ENCODE results near the gene HGS.

Gene HGS

DNA sequence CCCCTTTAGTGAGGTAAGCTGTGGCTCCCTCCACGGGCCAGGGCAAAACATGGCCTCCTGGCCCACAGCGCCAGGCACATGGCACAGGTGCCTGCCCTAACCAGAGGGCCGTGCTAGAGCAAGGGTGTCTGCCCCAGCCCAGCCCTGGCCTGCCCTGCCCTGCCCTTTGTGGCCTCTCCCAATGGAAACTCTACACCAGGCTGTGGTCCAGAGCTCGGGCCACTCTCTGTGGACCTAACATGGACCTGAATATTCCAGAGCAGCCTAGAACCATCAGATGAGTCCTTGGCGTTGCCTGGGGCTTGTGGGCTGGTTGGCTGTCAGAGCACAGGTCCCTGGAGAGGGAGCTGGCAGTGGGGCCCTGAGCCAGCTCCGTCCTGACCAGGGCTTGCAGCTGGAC is 11.4 kb downstream of the HGS start:
- in situ Hi-C loops (cut with HindIII; ENCODE audit: low pct_unique_long_range_greater_than_20kb, low sequenced_read_pairs) = no loop called here
- DNase-seq (ENCODE audit: low read depth in 1 of 2, low spot score in 1 of 2) = no peak
- no peak for TF ChIP-seq JUND (IDR thresholded peaks at IDR 0.05; ENCODE audit: low read depth)

DNA sequence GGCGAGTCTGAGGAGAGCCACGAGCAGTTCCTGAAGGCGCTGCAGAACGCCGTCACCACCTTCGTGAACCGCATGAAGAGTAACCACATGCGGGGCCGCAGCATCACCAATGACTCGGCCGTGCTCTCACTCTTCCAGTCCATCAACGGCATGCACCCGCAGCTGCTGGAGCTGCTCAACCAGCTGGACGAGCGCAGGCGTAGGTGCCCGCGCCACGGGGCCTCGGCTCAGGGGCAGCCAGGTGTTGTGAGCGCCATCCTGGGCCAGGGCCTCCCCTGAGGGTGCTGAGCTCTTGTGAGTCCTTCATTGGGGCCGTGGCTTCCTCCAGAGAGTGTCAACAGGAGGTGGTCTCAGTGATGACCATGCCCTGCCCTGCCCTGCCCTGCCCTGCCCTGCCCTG is 12.0 kb downstream of the HGS start:
- in situ Hi-C loops (cut with HindIII; ENCODE audit: low pct_unique_long_range_greater_than_20kb, low sequenced_read_pairs) = no loop called here
- no peak for DNase-seq (ENCODE audit: low read depth in 1 of 2, low spot score in 1 of 2)
- TF ChIP-seq JUND (IDR thresholded peaks at IDR 0.05; ENCODE audit: low read depth) = no peak

DNA sequence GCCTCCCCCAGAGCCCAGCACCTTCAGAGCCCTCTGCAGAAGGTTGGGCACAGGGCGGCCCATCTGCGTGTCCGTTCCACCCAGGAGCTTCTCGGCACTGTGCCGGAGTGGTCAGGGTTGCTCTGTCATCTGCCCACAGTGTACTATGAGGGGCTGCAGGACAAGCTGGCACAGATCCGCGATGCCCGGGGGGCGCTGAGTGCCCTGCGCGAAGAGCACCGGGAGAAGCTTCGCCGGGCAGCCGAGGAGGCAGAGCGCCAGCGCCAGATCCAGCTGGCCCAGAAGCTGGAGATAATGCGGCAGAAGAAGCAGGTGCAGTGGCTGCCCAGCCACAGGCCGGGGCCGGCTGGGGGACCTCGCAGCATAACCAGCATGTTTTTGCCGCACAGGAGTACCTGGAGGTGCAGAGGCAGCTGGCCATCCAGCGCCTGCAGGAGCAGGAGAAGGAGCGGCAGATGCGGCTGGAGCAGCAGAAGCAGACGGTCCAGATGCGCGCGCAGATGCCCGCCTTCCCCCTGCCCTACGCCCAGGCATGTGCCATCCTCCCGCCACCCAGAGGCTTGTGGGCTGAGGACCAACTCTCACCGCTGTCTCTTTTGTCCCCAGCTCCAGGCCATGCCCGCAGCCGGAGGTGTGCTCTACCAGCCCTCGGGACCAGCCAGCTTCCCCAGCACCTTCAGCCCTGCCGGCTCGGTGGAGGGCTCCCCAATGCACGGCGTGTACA is 12.6 kb downstream of the HGS start:
- TF ChIP-seq JUND (IDR thresholded peaks at IDR 0.05; ENCODE audit: low read depth) = no peak
- in situ Hi-C loops (cut with HindIII; ENCODE audit: low pct_unique_long_range_greater_than_20kb, low sequenced_read_pairs) = no loop called here
- DNase-seq (ENCODE audit: low read depth in 1 of 2, low spot score in 1 of 2) = no peak

DNA sequence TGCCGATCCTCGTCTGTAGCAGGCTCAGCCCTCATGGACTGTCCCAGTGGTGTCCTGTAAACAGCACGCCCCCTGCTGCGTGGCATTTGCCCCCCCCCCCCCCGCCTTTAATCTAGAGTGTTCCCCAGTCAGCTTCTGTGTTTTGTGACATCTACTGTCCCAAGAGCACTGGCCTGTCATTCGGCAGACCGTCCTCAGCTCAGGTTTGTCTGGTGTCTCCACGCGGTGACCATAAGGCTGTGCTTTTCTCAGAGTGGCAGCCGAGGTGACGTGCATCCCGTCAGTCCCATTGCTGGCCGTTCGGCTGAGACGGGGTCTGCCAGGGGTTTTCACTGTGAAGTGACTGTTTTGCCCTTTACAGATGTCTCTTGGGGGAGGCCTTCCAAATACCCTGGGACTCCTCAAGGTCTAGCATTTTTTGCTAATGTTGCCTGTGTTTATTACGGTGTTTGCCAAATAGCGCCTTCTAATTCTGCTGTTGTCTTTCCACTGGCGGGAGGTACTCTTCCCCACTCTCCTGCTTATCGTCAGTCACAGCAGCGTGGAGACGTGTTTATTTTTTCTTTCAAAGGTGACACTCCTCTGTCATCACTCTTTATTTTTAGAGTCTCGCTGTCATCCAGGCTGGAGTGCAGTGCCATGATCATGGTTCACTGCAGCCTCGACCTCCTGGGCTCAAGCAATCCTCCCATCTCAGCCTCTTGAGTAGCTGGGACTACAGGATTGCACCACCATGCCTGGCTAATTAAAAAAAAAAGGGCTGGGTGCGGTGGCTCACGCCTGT is 13.6 kb downstream of the HGS start:
- TF ChIP-seq JUND (IDR thresholded peaks at IDR 0.05; ENCODE audit: low read depth) = no peak
- DNase-seq (ENCODE audit: low read depth in 1 of 2, low spot score in 1 of 2) = no peak
- in situ Hi-C loops (cut with HindIII; ENCODE audit: low pct_unique_long_range_greater_than_20kb, low sequenced_read_pairs) = no loop called here

DNA sequence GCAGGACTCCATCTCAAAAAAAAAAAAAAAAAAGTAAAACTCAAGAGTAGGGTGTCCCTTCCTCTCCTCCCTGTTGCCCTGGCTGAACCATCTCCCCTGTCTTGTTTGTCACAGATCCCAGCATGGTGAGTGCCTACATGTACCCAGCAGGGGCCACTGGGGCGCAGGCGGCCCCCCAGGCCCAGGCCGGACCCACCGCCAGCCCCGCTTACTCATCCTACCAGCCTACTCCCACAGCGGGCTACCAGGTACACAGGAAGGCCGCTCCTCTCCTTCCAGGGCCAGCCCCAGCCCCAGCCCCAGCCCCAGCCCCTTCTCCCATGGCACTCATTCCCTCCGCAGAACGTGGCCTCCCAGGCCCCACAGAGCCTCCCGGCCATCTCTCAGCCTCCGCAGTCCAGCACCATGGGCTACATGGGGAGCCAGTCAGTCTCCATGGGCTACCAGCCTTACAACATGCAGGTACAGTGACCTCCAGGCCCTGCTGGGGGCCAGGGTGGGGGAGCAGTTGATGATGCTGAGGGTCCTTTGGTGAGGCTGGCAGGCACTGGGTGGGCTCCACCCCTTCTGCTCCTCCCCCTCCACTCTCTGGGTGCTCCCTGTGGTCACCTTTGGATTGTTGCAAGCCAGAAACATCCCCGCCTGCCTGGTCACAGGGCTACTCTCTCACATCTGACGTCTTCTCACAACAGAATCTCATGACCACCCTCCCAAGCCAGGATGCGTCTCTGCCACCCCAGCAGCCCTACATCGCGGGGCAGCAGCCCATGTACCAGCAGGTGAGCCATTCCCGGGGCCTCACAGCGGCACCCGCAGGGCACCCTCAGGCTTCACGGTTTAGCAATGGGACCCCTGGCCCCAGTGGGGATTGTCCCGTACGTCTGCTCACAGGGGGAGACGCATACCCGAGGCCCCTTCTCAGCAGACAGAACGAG is 16.8 kb downstream of the HGS start:
- TF ChIP-seq JUND (IDR thresholded peaks at IDR 0.05; ENCODE audit: low read depth) = no peak
- in situ Hi-C loops (cut with HindIII; ENCODE audit: low pct_unique_long_range_greater_than_20kb, low sequenced_read_pairs) = no loop called here
- no peak for DNase-seq (ENCODE audit: low read depth in 1 of 2, low spot score in 1 of 2)

DNA sequence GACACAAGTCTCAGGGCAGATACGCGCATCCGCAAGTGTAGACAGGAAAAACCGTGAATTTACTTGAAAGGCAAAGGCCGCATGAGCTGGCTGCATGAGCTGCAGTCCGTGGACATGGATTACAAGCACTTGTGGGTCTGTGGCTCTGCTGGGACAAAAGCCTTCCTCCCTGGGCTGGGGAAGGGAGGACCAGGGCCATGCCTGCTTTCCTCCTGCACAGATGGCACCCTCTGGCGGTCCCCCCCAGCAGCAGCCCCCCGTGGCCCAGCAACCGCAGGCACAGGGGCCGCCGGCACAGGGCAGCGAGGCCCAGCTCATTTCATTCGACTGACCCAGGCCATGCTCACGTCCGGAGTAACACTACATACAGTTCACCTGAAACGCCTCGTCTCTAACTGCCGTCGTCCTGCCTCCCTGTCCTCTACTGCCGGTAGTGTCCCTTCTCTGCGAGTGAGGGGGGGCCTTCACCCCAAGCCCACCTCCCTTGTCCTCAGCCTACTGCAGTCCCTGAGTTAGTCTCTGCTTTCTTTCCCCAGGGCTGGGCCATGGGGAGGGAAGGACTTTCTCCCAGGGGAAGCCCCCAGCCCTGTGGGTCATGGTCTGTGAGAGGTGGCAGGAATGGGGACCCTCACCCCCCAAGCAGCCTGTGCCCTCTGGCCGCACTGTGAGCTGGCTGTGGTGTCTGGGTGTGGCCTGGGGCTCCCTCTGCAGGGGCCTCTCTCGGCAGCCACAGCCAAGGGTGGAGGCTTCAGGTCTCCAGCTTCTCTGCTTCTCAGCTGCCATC is 17.7 kb downstream of the HGS start:
- in situ Hi-C loops (cut with HindIII; ENCODE audit: low pct_unique_long_range_greater_than_20kb, low sequenced_read_pairs) = no loop called here
- no peak for TF ChIP-seq JUND (IDR thresholded peaks at IDR 0.05; ENCODE audit: low read depth)
- DNase-seq (ENCODE audit: low read depth in 1 of 2, low spot score in 1 of 2) = no peak

DNA sequence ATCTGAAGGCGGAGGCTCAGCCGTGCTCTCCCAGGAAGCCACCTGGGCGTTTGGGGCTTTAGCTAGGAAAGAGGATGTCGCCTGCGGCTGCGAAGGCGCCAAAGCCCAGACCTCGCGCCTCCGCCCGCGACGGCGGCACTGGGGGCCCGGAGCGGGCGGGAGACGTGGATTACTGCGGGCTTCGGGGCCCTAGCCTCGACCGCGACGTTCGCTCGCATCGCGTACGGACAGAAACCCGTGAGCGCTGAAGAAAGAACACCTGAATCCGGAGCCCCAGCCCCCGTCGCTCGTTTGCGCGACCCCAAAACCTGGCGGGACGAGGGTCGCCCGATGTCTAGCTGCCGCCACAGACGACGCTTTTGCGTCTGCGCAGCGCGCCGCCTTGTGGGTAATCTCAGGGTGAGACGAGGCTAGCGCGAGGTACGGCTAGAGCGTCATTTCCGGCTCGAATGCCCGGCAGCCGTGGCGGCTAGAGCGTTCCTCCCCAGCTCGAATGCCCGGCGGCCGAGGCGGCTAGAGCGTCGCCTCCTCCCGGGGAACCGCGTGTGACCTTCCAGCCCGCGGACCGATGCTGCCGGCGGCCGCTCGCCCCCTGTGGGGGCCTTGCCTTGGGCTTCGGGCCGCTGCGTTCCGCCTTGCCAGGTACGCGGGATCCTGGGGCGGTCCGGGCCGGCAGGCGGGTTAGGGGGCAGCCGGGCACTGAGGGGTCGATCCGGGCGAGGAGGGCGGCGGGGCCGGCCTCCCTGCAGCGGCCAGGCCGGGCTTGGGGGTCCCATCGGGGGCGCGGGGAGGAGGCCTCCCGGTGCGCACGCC is 19.3 kb downstream of the HGS start, which contains the start of gene MRPL12:
MRPL12 (plus strand) TSS at position 434 of the 813 bp plus-strand sequence; CDS start at position 569, 135 bp downstream.
- peak; percentile 95 to 99 for DNase-seq (ENCODE audit: low read depth in 1 of 2, low spot score in 1 of 2)
- in situ Hi-C loops (cut with HindIII; ENCODE audit: low pct_unique_long_range_greater_than_20kb, low sequenced_read_pairs) = no loop called here
- TF ChIP-seq JUND (IDR thresholded peaks at IDR 0.05; ENCODE audit: low read depth) = no peak

DNA sequence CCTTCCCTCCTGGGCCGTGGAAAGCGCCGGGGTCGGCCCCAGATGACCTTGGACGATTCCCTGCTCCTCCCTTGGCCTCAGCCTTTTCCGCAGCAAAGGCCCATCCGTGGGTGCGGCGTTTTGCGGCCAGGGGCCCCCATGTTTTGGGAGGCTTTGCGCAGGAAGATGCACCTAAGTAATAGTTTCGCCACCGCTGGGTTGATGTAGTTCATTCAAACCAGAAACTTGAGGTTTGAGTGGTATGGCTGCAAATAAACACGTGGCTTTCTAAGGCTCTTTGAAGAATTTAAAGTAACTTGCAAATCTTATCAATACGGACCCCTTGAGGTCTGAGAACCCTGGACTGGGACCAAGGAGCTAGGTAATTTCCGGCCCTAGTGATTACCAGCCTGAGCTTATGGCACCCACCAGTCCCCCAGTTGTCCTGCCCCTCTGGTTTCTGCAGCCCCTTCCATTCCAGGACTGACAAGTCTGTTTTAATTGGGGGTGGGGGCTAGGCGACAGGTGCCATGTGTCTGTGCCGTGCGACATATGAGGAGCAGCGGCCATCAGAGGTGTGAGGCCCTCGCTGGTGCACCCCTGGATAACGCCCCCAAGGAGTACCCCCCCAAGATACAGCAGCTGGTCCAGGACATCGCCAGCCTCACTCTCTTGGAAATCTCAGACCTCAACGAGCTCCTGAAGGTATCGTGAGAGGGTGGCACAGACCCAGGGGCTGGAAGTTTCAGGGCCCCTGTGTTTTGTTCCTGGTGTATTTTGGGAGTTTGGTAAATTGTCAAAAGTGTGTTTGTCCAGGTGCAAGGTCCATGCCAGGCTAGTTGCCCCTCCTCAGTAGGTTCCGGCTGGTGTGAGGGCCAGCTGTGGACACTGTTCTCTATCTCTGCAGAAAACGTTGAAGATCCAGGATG is 20.2 kb downstream of the HGS start:
- in situ Hi-C loops (cut with HindIII; ENCODE audit: low pct_unique_long_range_greater_than_20kb, low sequenced_read_pairs) = no loop called here
- no peak for DNase-seq (ENCODE audit: low read depth in 1 of 2, low spot score in 1 of 2)
- no peak for TF ChIP-seq JUND (IDR thresholded peaks at IDR 0.05; ENCODE audit: low read depth)

DNA sequence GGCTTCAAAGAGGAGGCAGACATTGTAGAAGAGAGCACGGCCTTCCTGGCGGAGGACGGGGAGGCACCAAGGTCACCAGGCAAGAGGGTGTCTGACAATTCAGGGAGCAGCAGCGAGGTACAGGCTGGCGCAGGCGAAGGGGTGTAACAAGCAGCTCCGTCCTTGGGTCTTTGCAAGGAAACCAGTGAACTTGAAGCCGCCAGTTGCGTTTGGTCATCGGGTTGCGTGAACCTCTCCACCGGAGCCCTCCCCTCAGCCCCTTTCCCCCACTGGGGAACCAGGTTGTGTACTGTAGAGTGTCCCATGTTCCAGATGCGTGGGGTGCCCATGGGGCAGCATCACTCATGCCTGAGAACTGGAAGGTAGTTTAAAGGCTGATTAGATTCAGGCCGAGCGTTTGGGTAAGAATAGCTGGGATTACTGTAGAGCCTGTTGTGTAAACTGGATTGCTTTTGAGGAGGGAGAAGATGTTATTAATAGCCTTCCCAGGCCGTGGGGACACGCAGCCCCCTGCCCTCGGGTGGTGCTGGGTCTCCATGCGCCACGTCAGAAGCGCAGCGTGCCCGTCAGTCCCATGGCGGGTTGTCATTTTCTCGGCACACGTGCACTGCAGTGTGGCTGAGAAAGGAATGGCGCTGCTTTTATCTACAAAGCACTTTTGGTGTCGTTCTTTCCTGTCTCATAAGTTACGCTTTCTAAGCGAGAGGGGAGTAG is 21.9 kb downstream of the HGS start:
- TF ChIP-seq JUND (IDR thresholded peaks at IDR 0.05; ENCODE audit: low read depth) = no peak
- in situ Hi-C loops (cut with HindIII; ENCODE audit: low pct_unique_long_range_greater_than_20kb, low sequenced_read_pairs) = no loop called here
- no peak for DNase-seq (ENCODE audit: low read depth in 1 of 2, low spot score in 1 of 2)

DNA sequence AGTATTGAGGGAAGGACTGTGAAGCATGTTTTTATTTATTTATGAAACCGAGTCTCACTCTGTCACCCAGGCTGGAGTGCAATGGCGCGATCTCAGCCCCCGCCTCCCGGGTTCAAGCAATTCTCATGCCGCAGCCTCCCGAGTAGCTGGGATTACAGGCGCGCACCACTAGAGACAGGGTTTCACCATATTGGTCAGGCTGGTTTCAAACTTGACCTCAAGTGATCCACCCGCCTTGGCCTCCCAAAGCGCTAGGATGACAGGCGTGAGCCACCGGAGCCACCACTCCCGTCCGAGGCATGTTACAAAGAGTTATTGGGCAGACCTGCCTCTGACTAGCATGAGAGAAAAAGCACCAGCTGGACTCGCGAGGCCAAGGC is 22.4 kb downstream of the HGS start:
- no peak for DNase-seq (ENCODE audit: low read depth in 1 of 2, low spot score in 1 of 2)
- in situ Hi-C loops (cut with HindIII; ENCODE audit: low pct_unique_long_range_greater_than_20kb, low sequenced_read_pairs) = no loop called here
- no peak for TF ChIP-seq JUND (IDR thresholded peaks at IDR 0.05; ENCODE audit: low read depth)
